Activated CD4-positive, alpha-beta T cell treated with anti-CD3 and anti-CD28 coated beads for 36 hours (primary cell): Measurements from ENCODE around the gene NUDT14. TPM values are rescaled to one million over a fixed set of nuclear protein-coding genes. Genes with fewer than 3 reads are reported as not detected.

Experiments used
- ATAC-seq: fragments of 200-7000 bp; cut with Tn5 transposase; one replicate; pipeline ENCODE4 v1.10.0; 2021; ENCODE audit warnings: mild to moderate bottlenecking, moderate library complexity
- CTCF ChIA-PET: fragments of 350-600 bp; sonication (Branson Sonifier 250); formaldehyde crosslinking; loops from one replicate; lab custom pipeline; 2021; ENCODE audit warnings: antibody characterized with exemption; lab: Charles Lee
- POLR2A ChIA-PET: fragments of 350-600 bp; sonication (Branson Sonifier 250); formaldehyde crosslinking; loops from one replicate; lab custom pipeline; 2021; ENCODE audit warnings: antibody characterized with exemption, inconsistent platforms; lab: Charles Lee
- DNase-seq: peaks from one replicate; pipeline ENCODE4 v3.0.0-alpha.2; 2020
- H3K27ac Mint-ChIP-seq: one replicate; pipeline ENCODE4 v1.8.0; 2021; ENCODE audit warnings: mixed read lengths
- H3K27me3 Mint-ChIP-seq: one replicate; pipeline ENCODE4 v1.8.0; 2021; ENCODE audit warnings: mixed read lengths
- H3K36me3 Mint-ChIP-seq: one replicate; pipeline ENCODE4 v1.8.0; 2021; ENCODE audit warnings: low read depth, mixed read lengths
- H3K4me1 Mint-ChIP-seq: one replicate; pipeline ENCODE4 v1.8.0; 2021; ENCODE audit warnings: mixed read lengths
- H3K4me3 Mint-ChIP-seq: one replicate; pipeline ENCODE4 v1.8.0; 2021; ENCODE audit warnings: mild to moderate bottlenecking, moderate library complexity, mixed read lengths
- H3K9me3 Mint-ChIP-seq: one replicate; pipeline ENCODE4 v1.8.0; 2021; ENCODE audit warnings: low read depth, mixed read lengths
- intact Hi-C, 2 experiments: fragments of 100-400 bp; cut with DNase I in 1 of 2; cut with micrococcal nuclease in 1 of 2; formaldehyde crosslinking; loops; one replicate each; pipeline versions ENCODE4 v1.14.2 to v1.15.1; 2022 to 2024; cut with DNase I, micrococcal nuclease
- total RNA-seq, 2 experiments: library from RNA; stranded (reverse); gene quantifications; one replicate each; pipeline ENCODE4 v1.2.3, GENCODE V29; 2021

NUDT14 gene
- total RNA-seq, 2 experiments from 2014 or later: 12.3 to 13.5 TPM

GRCh38 chr14:105182296-105183020, 1.3 kb upstream of the NUDT14 start:
- no peaks in the 10 kb centered on the region for H3K9me3 Mint-ChIP-seq
- H3K4me3 Mint-ChIP-seq: peak overlapping the region; percentile 28
- ATAC-seq (no peak), DNase-seq (no peak)
- H3K36me3 Mint-ChIP-seq: no peaks in the 10 kb centered on the region
- ChIA-PET CTCF (interaction anchor here (0.7 to 1.5 kb wide), 4 partner anchors 13 to 356 kb away, joined by 3 to 6 read pairs (median 4); partner anchors contain the start of gene JAG2), POLR2A (no interaction called here)
- H3K4me1 Mint-ChIP-seq: peaks cover 8% of the 10 kb centered on the region
- intact Hi-C loops: loop anchor here in 1 of 2 experiments (5.0 to 10.0 kb wide), 2 partner anchors 205 to 342 kb away; partner anchors contain the start of genes AHNAK2 and TMEM121
- H3K27ac Mint-ChIP-seq: no peak overlapping the region
- no peaks in the 10 kb centered on the region for H3K27me3 Mint-ChIP-seq

- peaks cover 8% of the 10 kb centered on the region for H3K4me1 Mint-ChIP-seq
- no peak for DNase-seq
- ATAC-seq: no peak
- no peaks in the 10 kb centered on the region for H3K9me3 Mint-ChIP-seq
- H3K4me3 Mint-ChIP-seq: peak overlapping the region; percentile 28
- CTCF ChIA-PET: interaction anchor here (0.7 to 1.5 kb wide), 4 partner anchors 13 to 355 kb away, joined by 3 to 6 read pairs (median 4); partner anchors contain the start of gene JAG2
- H3K27me3 Mint-ChIP-seq: no peaks in the 10 kb centered on the region
- no peak overlapping the region for H3K27ac Mint-ChIP-seq
- no peaks in the 10 kb centered on the region for H3K36me3 Mint-ChIP-seq
- POLR2A ChIA-PET: interaction anchor here (0.6 kb wide), 1 partner anchor 10 kb away, joined by 4 read pairs; no protein-coding TSS in a partner anchor
- intact Hi-C loops: loop anchor here in 1 of 2 experiments (1.0 to 10.0 kb wide), 9 partner anchors 88 to 429 kb away; partner anchors contain the start of genes AHNAK2, BRF1, CDCA4 and CEP170B
Measured at GRCh38 chr14:105181549-105182295, 610 bp upstream of the NUDT14 start.

GRCh38 chr14:105179191-105179590, 1.9 kb downstream of the NUDT14 start:
- no peak for DNase-seq
- H3K27me3 Mint-ChIP-seq: no peaks in the 10 kb centered on the region
- no peak for ATAC-seq
- intact Hi-C loops: loop anchor here in 1 of 2 experiments (1.0 kb wide), 1 partner anchor 118 kb away; no protein-coding TSS in a partner anchor
- H3K4me1 Mint-ChIP-seq: peaks cover 17% of the 10 kb centered on the region
- H3K4me3 Mint-ChIP-seq: no peak overlapping the region
- ChIA-PET CTCF (interaction anchor here (0.7 kb wide), 1 partner anchor 22 kb away, joined by 3 read pairs; no protein-coding TSS in a partner anchor), POLR2A (no interaction called here)
- no peak overlapping the region for H3K27ac Mint-ChIP-seq
- H3K9me3 Mint-ChIP-seq: no peaks in the 10 kb centered on the region
- H3K36me3 Mint-ChIP-seq: no peaks in the 10 kb centered on the region

GRCh38 chr14:105178868-105179140, 2.3 kb downstream of the NUDT14 start:
- no peaks in the 10 kb centered on the region for H3K9me3 Mint-ChIP-seq
- DNase-seq: no peak
- POLR2A ChIA-PET: no interaction called here
- no peak for ATAC-seq
- H3K27ac Mint-ChIP-seq: no peak overlapping the region
- H3K4me1 Mint-ChIP-seq: peaks cover 20% of the 10 kb centered on the region
- CTCF ChIA-PET: no interaction called here
- no peak overlapping the region for H3K4me3 Mint-ChIP-seq
- intact Hi-C loops: loop anchor here in 1 of 2 experiments (1.0 kb wide), 1 partner anchor 118 kb away; no protein-coding TSS in a partner anchor
- no peaks in the 10 kb centered on the region for H3K27me3 Mint-ChIP-seq
- no peaks in the 10 kb centered on the region for H3K36me3 Mint-ChIP-seq

GRCh38 chr14:105178069-105178867, 2.8 kb downstream of the NUDT14 start:
- Mint-ChIP-seq H3K27me3 (no peaks in the 10 kb centered on the region), H3K36me3 (no peaks in the 10 kb centered on the region), H3K4me3 (no peak overlapping the region), H3K27ac (no peak overlapping the region), H3K9me3 (no peaks in the 10 kb centered on the region), H3K4me1 (peaks cover 20% of the 10 kb centered on the region)
- ChIA-PET POLR2A (no interaction called here), CTCF (no interaction called here)
- DNase-seq: no peak
- intact Hi-C loops: no loop called here
- ATAC-seq: no peak

DNA sequence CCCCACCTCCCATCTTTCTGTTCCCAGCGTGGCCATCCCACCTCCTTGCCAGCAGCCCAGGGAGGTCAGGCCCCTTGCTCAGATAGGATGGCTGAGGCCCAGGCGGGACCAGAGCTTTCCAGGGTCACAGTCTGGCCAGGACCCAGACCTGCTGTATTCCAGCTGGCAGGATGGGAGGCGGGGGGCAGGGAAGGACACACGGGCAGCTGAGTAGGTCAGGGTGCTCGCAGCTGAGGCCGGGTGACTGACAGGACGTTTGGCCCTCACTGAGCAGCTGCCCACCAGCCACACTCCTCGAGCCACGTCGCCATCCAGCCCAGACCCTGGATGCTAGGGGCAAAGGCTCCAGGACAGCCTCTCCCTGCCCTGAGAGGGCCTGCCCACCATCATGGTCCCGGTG, 4.0 kb downstream of the NUDT14 start:
- Mint-ChIP-seq H3K27ac (no peak overlapping the region), H3K4me1 (peaks cover 17% of the 10 kb centered on the region), H3K27me3 (no peaks in the 10 kb centered on the region), H3K9me3 (no peaks in the 10 kb centered on the region), H3K36me3 (no peaks in the 10 kb centered on the region), H3K4me3 (no peak overlapping the region)
- ATAC-seq (no peak), DNase-seq (no peak)
- intact Hi-C loops: no loop called here
- ChIA-PET CTCF (interaction anchor here (0.6 kb wide), 2 partner anchors 154 to 1271 kb away, joined by 3 read pairs; no protein-coding TSS in a partner anchor), POLR2A (no interaction called here)

DNA sequence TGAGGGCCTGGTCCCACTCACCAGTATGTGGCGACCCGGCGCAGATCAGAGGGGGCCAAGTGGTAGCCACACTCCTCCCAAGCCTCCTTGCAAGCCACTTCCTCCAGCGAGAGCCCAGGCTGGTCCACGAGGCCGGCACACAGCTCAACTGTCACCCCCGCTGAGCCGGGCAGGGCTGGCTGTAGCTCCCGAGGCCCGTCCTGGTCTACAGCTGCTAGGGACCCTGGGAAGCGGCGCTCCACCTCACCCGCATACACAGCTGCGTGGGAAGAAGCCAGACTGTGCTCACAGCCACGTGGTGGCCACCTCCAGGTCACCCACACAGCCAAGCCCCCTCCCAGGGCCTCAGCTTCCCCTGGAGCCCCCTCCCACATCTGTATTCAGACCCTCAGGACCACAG, 4.6 kb downstream of the NUDT14 start:
- POLR2A ChIA-PET: no interaction called here
- DNase-seq: no peak
- Mint-ChIP-seq H3K27me3 (no peaks in the 10 kb centered on the region), H3K36me3 (no peaks in the 10 kb centered on the region), H3K4me1 (peaks cover 15% of the 10 kb centered on the region), H3K9me3 (no peaks in the 10 kb centered on the region), H3K27ac (no peak overlapping the region), H3K4me3 (no peak overlapping the region)
- no peak for ATAC-seq
- CTCF ChIA-PET: interaction anchor here (0.6 to 1.4 kb wide), 3 partner anchors 8 to 1271 kb away, joined by 3 to 4 read pairs (median 3); no protein-coding TSS in a partner anchor
- intact Hi-C loops: no loop called here

- ATAC-seq (peak; percentile 55), DNase-seq (peak; percentile 58)
- POLR2A ChIA-PET: no interaction called here
- CTCF ChIA-PET: interaction anchor here (0.6 kb wide), 1 partner anchor 312 kb away, joined by 3 read pairs; the partner anchor contains the start of gene CRIP1
- Mint-ChIP-seq H3K4me1 (peaks cover 15% of the 10 kb centered on the region), H3K4me3 (no peak overlapping the region), H3K27me3 (peaks cover 3% of the 10 kb centered on the region), H3K36me3 (no peaks in the 10 kb centered on the region), H3K9me3 (no peaks in the 10 kb centered on the region), H3K27ac (peak overlapping the region; percentile 31)
- intact Hi-C loops: no loop called here
Measured at GRCh38 chr14:105173901-105174894, 6.9 kb downstream of the NUDT14 start.

GRCh38 chr14:105173145-105173544, 8.0 kb downstream of the NUDT14 start:
- peaks cover 15% of the 10 kb centered on the region for H3K4me1 Mint-ChIP-seq
- DNase-seq (no peak), ATAC-seq (no peak)
- H3K4me3 Mint-ChIP-seq: no peak overlapping the region
- no peak overlapping the region for H3K27ac Mint-ChIP-seq
- H3K9me3 Mint-ChIP-seq: no peaks in the 10 kb centered on the region
- CTCF ChIA-PET: no interaction called here
- POLR2A ChIA-PET: no interaction called here
- intact Hi-C loops: no loop called here
- H3K27me3 Mint-ChIP-seq: peaks cover 3% of the 10 kb centered on the region
- no peaks in the 10 kb centered on the region for H3K36me3 Mint-ChIP-seq

DNA sequence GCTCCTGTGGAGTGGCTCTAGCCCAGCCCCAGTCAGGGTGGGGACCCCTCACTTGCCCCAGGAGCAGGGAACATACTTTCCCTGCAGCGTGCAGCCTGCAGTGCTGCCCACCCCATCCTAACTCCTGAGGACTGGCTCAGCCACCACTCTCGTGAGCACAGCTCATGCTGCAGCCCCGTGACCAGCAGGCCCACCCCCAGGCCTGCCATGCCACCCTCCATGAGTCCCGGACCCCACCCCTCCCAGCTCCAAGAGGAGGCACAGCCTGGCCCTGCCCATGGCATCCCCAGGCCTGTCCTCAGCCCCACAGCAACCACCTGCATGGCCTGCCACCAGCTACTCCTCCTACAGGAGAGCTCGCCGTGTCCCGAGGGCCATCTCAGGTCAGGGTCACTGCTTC, 8.6 kb downstream of the NUDT14 start:
- no peak for DNase-seq
- ATAC-seq: no peak
- Mint-ChIP-seq H3K27me3 (peaks cover 3% of the 10 kb centered on the region), H3K4me3 (no peak overlapping the region), H3K27ac (no peak overlapping the region), H3K9me3 (no peaks in the 10 kb centered on the region), H3K36me3 (no peaks in the 10 kb centered on the region), H3K4me1 (peaks cover 15% of the 10 kb centered on the region)
- intact Hi-C loops: no loop called here
- ChIA-PET CTCF (interaction anchor here (0.7 kb wide), 1 partner anchor 16 kb away, joined by 3 read pairs; no protein-coding TSS in a partner anchor), POLR2A (no interaction called here)
